HG03432 (cell line): ENCODE results near the gene HGS.
A peak's percentile ranks its signal among the peaks of the same experiment; 100 is the strongest.

Experiments used
- ATAC-seq: cut with Tn5 transposase; IDR thresholded peaks from one replicate; pipeline ENCODE4 v1.9.1; 2021; ENCODE audit warnings: mild to moderate bottlenecking, moderate library complexity; ENCODE audit not compliant: unreplicated experiment

Gene HGS

GRCh38 chr17:81715872-81716673 lies 32.3 kb downstream of the HGS start:
- ATAC-seq = no peak

DNA sequence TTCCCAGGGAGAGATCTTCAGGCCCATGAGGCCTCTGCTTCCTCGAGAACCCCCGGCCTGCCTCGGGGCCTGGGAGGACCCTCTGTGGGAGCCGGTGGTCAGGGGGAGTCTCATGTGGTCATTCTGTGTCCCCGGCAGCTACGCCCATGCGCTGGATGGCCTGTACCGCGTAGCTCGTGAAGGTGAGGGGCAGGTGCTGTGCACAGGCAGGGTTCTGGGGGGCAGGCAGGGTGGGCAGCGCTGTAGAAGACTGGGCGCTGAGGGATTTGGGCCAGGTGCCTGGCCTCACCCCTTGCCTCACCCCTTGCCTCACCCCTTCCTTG lies 32.8 kb downstream of the HGS start:
- no peak for ATAC-seq

GRCh38 chr17:81717049-81717765 lies 33.4 kb downstream of the HGS start:
- ATAC-seq = no peak

DNA sequence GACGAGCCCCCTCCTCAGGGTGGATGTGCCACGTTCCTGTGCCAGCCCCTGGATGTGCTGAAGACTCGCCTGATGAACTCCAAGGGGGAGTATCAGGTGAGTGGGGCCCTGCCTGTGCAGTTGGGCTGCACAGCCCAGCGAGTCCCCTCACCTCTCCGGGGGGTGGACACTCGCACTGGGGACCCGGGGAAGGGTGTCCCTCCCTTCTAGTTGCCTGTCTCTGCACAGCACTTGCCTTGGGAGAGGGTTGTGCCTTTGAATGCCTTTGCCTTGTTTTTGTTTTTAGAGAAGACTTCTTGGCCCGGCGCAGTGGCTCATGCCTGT lies 33.9 kb downstream of the HGS start:
- ATAC-seq = no peak

- no peak for ATAC-seq
Observed at GRCh38 chr17:81719410-81720266, 35.8 kb downstream of the HGS start.

DNA sequence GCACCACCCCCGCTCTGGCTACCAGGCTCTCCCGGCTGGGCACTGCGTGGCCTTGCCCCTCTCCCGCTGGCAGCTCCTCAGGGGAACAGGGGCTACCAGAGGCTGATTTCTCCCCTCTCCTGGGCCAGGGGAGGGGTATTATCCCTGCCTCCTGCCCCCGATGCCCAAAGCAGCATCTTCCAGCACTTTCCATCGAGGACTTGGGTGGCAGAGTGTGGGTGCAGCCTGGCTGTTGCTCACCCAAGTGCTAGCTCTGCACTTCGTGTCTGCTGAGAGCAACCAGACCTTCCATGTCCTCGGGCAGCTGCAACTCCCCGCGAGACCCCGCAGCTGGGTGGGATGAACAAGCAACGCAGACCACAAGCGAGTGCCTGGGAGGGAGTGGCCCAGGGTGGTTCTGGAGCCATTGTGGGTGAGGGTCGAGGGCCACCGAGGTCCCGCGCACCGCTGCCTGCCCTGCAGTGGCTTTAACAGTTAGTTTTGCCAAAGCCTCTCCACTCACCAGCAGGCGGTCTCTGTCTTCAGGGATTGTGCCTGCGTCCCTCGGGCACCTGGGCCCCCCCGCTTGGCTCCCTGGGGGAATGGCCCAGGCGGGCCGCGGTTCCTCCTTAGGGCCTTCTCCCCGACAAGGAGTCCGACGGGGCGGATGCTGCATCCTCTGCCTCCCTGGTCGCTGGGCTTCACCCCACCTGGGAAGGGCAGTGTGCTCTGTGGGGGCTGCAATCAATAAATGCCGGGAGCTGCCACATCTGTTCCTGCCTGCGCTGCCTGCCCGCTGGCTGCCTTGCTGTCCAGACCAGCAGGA lies 36.7 kb downstream of the HGS start:
- ATAC-seq = no peak

DNA sequence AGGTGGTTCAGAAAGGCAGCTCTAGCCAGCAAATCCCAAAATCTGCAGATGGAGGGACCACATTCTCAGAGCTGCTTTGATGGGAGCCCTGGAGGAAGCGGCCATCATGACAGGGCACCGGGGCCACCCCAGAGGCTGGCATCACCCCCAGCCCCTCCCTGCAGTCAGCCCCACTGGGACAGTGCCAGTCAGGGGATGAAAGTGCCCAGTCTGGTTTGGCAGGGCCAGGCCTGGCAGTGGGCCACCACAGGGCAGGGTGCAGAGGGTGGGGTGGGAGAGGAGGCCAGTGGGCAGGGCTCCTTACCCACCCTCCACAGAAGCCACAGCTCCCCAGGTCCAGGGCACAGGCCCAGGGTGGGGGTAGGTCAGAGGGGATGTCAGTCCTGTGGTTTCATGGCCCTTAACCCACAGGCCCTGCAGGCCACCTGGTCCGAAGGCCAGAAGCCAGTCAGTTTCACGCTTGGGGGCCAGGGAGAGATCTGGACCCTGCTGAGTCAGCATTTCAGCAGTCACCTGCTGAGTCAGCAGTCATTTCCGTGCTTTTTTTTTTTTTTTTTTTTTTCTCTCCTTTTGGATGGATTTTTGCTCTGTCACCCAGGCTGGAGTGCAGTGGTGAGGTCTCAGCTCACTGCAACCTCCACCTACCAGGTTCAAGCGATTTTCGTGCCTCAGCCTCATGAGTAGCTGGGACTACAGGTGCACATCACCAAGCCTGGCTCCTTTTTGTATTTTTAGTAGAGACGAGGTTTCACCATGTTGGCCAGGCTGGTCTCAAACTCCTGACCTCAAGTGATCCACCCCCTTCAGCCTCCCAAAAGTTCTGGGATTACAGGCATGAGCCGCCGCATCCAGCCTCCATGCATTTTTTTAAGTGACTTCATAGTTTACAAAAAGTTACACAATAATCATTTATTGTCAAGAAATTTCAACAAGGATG lies 38.6 kb downstream of the HGS start:
- ATAC-seq = no peak

GRCh38 chr17:81723651-81724209 lies 39.9 kb downstream of the HGS start:
- no peak for ATAC-seq

DNA sequence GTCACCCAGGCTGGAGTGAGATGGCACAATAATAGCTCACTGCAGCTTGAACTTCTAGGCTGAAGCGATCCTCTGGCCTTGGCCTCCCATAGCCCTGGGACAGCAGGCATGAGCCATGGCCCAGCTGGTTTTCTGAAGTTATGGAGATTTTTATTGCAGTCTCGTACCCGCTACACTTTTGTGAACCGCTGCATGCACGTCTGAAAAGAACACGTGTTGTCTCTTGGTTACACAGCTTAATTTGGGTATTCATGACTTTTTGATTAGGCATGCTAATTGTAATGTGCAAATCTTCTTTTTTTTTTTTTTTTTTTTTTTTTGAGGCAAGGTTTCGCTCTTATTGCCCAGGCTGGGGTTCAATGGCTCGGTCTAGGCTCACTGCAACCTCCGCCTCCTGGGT lies 41.6 kb downstream of the HGS start:
- ATAC-seq = no peak

DNA sequence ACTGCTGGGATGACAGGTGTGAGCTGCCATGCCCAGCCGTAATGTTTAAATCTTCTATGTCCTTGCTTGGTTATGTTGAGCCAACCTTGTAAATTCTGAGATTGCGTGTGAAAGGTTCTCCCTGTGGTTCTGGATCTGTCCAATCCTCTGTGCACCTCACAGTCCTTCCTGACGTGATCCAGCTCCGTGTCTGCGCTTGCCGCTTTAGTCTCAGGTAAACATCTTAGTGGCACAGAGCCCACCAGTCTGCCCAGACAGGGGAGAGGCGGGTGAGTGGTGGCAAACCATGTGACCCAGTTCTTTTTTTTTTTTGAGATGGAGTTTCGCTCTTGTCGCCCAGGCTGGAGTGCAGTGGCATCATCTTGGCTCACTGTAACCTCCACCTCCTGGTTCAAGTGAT lies 42.2 kb downstream of the HGS start:
- ATAC-seq = no peak

- no peak for ATAC-seq
Observed at GRCh38 chr17:81727324-81728031, 43.7 kb downstream of the HGS start.

- peak; percentile 46 for ATAC-seq
Observed at GRCh38 chr17:81733507-81734404, 49.9 kb downstream of the HGS start.

GRCh38 chr17:81734405-81735263 lies 50.8 kb downstream of the HGS start:
- no peak for ATAC-seq

DNA sequence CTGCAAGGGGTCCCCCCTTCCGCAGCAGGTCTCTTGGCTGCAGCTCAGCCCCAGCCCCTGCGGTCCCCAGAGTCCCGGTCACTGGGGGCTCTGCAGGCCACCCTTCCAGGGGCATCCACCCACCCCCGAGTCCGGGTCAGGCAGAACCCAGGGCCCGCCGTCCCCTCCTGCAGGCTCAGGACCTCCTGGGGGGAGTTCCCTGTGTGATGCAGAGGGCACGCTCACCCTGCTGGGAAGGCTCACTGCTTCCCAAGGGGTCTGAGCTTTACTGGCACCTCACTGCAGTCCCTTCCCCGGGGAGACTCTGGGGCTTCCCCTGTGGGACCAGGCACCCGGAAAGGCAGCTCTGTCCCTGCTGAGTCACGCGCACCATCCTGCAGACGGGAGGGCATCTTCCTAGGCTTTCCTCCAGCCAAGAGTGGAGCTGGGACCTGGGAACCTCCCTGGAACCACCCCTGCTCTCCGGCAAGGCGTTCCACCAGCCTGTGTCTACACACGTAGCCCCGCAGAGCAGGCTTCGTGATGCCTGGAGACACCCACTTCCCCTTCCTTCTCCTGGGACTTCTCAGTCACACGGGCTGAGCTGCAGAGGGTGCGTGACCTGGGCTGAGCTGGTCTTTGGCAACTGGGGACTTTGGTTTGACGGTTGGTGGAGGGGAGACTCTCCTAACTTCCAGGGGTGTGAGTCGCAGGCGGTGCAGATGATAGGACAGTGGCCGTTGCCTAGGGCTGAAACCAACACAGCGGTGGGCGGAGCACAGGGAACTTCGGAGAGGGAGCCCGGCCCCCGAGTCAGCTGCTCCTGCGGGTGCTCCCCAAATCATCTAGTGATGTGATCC lies 51.7 kb downstream of the HGS start:
- no peak for ATAC-seq

- ATAC-seq = no peak
Observed at GRCh38 chr17:81737947-81738800, 54.4 kb downstream of the HGS start.
